ENCODE data around the gene RSKR.
"Not testable (repeated sequence)": the region's sequence is repeated elsewhere in the genome, so short reads cannot be mapped to it uniquely, and the experiment has no call there.

RSKR gene

GRCh38 chr17:28658766-28659496 lies 44.9 kb upstream of the RSKR start:
- H3K4me3 ChIP-seq (ENCODE audit: low read length); H2BK15ac ChIP-seq (replicated peaks; ENCODE audit: low read depth); H4K5ac ChIP-seq (ENCODE audit: low read length); H3K27me3 ChIP-seq (ENCODE audit: insufficient read depth, low read length, poor library complexity); H3K36me3 ChIP-seq (ENCODE audit: control insufficient read depth, insufficient read depth, low read length); H3K27ac ChIP-seq (ENCODE audit: low read depth, low read length); H2AK5ac ChIP-seq (ENCODE audit: low read length); H3K4ac ChIP-seq (ENCODE audit: low read depth, low read length); H3K9ac ChIP-seq (ENCODE audit: low read length); H3K56ac ChIP-seq (ENCODE audit: low read length); H3K4me1 ChIP-seq (ENCODE audit: control insufficient read depth, low read depth, low read length); H3K23ac ChIP-seq (ENCODE audit: low read length); H4K8ac ChIP-seq (ENCODE audit: low read depth, low read length); H2BK5ac ChIP-seq (ENCODE audit: low read length); H3K4me2 ChIP-seq (ENCODE audit: low read length); H3K18ac ChIP-seq (ENCODE audit: low read length); H2BK120ac ChIP-seq (ENCODE audit: low read depth, low read length): not testable (repeated sequence)
- Histone ChIP-seq H3K79me2 (ENCODE audit: control insufficient read depth, insufficient read depth, low read length) (peaks cover 33% of the 10 kb centered on the region), H3K79me1 (ENCODE audit: low read length) (peaks cover 28% of the 10 kb centered on the region)
- WGBS (ENCODE audit: extremely low coverage, insufficient coverage, low lambda C conversion rate): no CpG with 5 or more reads among the region's 46 CpGs
- DNase-seq: peak; percentile 54

- not testable (repeated sequence) for H3K36me3 ChIP-seq (ENCODE audit: control insufficient read depth, insufficient read depth, low read length); H3K4me3 ChIP-seq (ENCODE audit: low read length)
Observed at GRCh38 chr17:28658342-28658741, 44.4 kb upstream of the RSKR start.

GRCh38 chr17:28657756-28658155 lies 43.8 kb upstream of the RSKR start:
- Histone ChIP-seq H2AK5ac (ENCODE audit: low read length) (no peak overlapping the region), H2BK5ac (ENCODE audit: low read length) (no peak overlapping the region), H3K4ac (ENCODE audit: low read depth, low read length) (no peak overlapping the region), H3K4me2 (ENCODE audit: low read length) (no peak overlapping the region), H2BK15ac (replicated peaks; ENCODE audit: low read depth) (no peak overlapping the region), H4K8ac (ENCODE audit: low read depth, low read length) (no peak overlapping the region), H3K18ac (ENCODE audit: low read length) (no peak overlapping the region), H3K27me3 (ENCODE audit: insufficient read depth, low read length, poor library complexity) (no peaks in the 10 kb centered on the region), H3K79me1 (ENCODE audit: low read length) (peaks cover 26% of the 10 kb centered on the region), H3K9ac (ENCODE audit: low read length) (no peak overlapping the region), H3K23ac (ENCODE audit: low read length) (no peak overlapping the region), H2BK120ac (ENCODE audit: low read depth, low read length) (no peak overlapping the region), H3K56ac (ENCODE audit: low read length) (no peak overlapping the region), H3K27ac (ENCODE audit: low read depth, low read length) (no peak overlapping the region), H3K4me3 (ENCODE audit: low read length) (no peak overlapping the region), H4K5ac (ENCODE audit: low read length) (no peak overlapping the region), H3K79me2 (ENCODE audit: control insufficient read depth, insufficient read depth, low read length) (peaks cover 22% of the 10 kb centered on the region), H3K36me3 (ENCODE audit: control insufficient read depth, insufficient read depth, low read length) (peaks cover 5% of the 10 kb centered on the region), H3K4me1 (ENCODE audit: control insufficient read depth, low read depth, low read length) (peaks cover 2% of the 10 kb centered on the region)
- no peak for DNase-seq
- no CpG with 5 or more reads among the region's 5 CpGs for WGBS (ENCODE audit: extremely low coverage, insufficient coverage, low lambda C conversion rate)

More at GRCh38 chr17:28658342-28658741, 44.4 kb upstream of the RSKR start:
- H2AK5ac ChIP-seq (ENCODE audit: low read length); H3K4ac ChIP-seq (ENCODE audit: low read depth, low read length); H3K56ac ChIP-seq (ENCODE audit: low read length); H3K9ac ChIP-seq (ENCODE audit: low read length); H3K27ac ChIP-seq (ENCODE audit: low read depth, low read length); H3K18ac ChIP-seq (ENCODE audit: low read length); H3K4me2 ChIP-seq (ENCODE audit: low read length); H4K5ac ChIP-seq (ENCODE audit: low read length); H3K27me3 ChIP-seq (ENCODE audit: insufficient read depth, low read length, poor library complexity); H3K4me1 ChIP-seq (ENCODE audit: control insufficient read depth, low read depth, low read length); H2BK120ac ChIP-seq (ENCODE audit: low read depth, low read length); H2BK5ac ChIP-seq (ENCODE audit: low read length); DNase-seq; H2BK15ac ChIP-seq (replicated peaks; ENCODE audit: low read depth); H4K8ac ChIP-seq (ENCODE audit: low read depth, low read length); H3K23ac ChIP-seq (ENCODE audit: low read length): not testable (repeated sequence)
- H3K79me2 ChIP-seq (ENCODE audit: control insufficient read depth, insufficient read depth, low read length): peaks cover 28% of the 10 kb centered on the region
- peaks cover 26% of the 10 kb centered on the region for H3K79me1 ChIP-seq (ENCODE audit: low read length)
- WGBS (ENCODE audit: extremely low coverage, insufficient coverage, low lambda C conversion rate): no CpG with 5 or more reads among the region's 8 CpGs

GRCh38 chr17:28655160-28655559 lies 41.2 kb upstream of the RSKR start:
- Histone ChIP-seq H3K4me3 (ENCODE audit: low read length) (no peak overlapping the region), H3K79me2 (ENCODE audit: control insufficient read depth, insufficient read depth, low read length) (peaks cover 4% of the 10 kb centered on the region), H2AK5ac (ENCODE audit: low read length) (no peak overlapping the region), H2BK5ac (ENCODE audit: low read length) (no peak overlapping the region), H3K79me1 (ENCODE audit: low read length) (peaks cover 11% of the 10 kb centered on the region), H3K4me2 (ENCODE audit: low read length) (no peak overlapping the region), H4K8ac (ENCODE audit: low read depth, low read length) (no peak overlapping the region), H3K9ac (ENCODE audit: low read length) (no peak overlapping the region), H3K4me1 (ENCODE audit: control insufficient read depth, low read depth, low read length) (no peaks in the 10 kb centered on the region), H3K18ac (ENCODE audit: low read length) (no peak overlapping the region), H3K56ac (ENCODE audit: low read length) (no peak overlapping the region), H3K23ac (ENCODE audit: low read length) (no peak overlapping the region), H3K4ac (ENCODE audit: low read depth, low read length) (no peak overlapping the region), H4K5ac (ENCODE audit: low read length) (no peak overlapping the region), H2BK120ac (ENCODE audit: low read depth, low read length) (no peak overlapping the region), H2BK15ac (replicated peaks; ENCODE audit: low read depth) (no peak overlapping the region), H3K27me3 (ENCODE audit: insufficient read depth, low read length, poor library complexity) (no peaks in the 10 kb centered on the region), H3K27ac (ENCODE audit: low read depth, low read length) (no peak overlapping the region), H3K36me3 (ENCODE audit: control insufficient read depth, insufficient read depth, low read length) (peaks cover 5% of the 10 kb centered on the region)
- no CpG with 5 or more reads among the region's 5 CpGs for WGBS (ENCODE audit: extremely low coverage, insufficient coverage, low lambda C conversion rate)
- DNase-seq: no peak

GRCh38 chr17:28648698-28649097 lies 34.7 kb upstream of the RSKR start:
- Histone ChIP-seq H3K18ac (ENCODE audit: low read length) (no peak overlapping the region), H3K36me3 (ENCODE audit: control insufficient read depth, insufficient read depth, low read length) (peaks cover 6% of the 10 kb centered on the region), H3K4me1 (ENCODE audit: control insufficient read depth, low read depth, low read length) (peaks cover under 1% of the 10 kb centered on the region), H3K4me3 (ENCODE audit: low read length) (no peak overlapping the region), H3K27ac (ENCODE audit: low read depth, low read length) (no peak overlapping the region), H2AK5ac (ENCODE audit: low read length) (no peak overlapping the region), H3K4me2 (ENCODE audit: low read length) (no peak overlapping the region), H3K79me2 (ENCODE audit: control insufficient read depth, insufficient read depth, low read length) (peaks cover 8% of the 10 kb centered on the region), H3K27me3 (ENCODE audit: insufficient read depth, low read length, poor library complexity) (no peaks in the 10 kb centered on the region), H3K56ac (ENCODE audit: low read length) (no peak overlapping the region), H4K8ac (ENCODE audit: low read depth, low read length) (no peak overlapping the region), H3K9ac (ENCODE audit: low read length) (no peak overlapping the region), H3K4ac (ENCODE audit: low read depth, low read length) (no peak overlapping the region), H3K23ac (ENCODE audit: low read length) (no peak overlapping the region), H2BK120ac (ENCODE audit: low read depth, low read length) (no peak overlapping the region), H2BK5ac (ENCODE audit: low read length) (no peak overlapping the region), H2BK15ac (replicated peaks; ENCODE audit: low read depth) (no peak overlapping the region), H4K5ac (ENCODE audit: low read length) (no peak overlapping the region), H3K79me1 (ENCODE audit: low read length) (peaks cover 2% of the 10 kb centered on the region)
- DNase-seq: no peak
- WGBS (ENCODE audit: extremely low coverage, insufficient coverage, low lambda C conversion rate): no CpG with 5 or more reads among the region's 2 CpGs

Measured in mesendoderm (in vitro differentiated cells).